ENCODE measurements around the gene KLHL8. TPM values are rescaled to one million over a fixed set of nuclear protein-coding genes. Genes with fewer than 3 reads are reported as not detected.
A peak's percentile ranks its signal among the peaks of the same experiment; 100 is the strongest.

Gene KLHL8
- total RNA-seq, 1 donor, result 10.1 TPM

GRCh38 chr4:87235020-87235671 lies 14.7 kb upstream of the KLHL8 start:
- DNase-seq (ENCODE audit: low read depth), result peak; percentile 14
- TF ChIP-seq, protein P1, sequence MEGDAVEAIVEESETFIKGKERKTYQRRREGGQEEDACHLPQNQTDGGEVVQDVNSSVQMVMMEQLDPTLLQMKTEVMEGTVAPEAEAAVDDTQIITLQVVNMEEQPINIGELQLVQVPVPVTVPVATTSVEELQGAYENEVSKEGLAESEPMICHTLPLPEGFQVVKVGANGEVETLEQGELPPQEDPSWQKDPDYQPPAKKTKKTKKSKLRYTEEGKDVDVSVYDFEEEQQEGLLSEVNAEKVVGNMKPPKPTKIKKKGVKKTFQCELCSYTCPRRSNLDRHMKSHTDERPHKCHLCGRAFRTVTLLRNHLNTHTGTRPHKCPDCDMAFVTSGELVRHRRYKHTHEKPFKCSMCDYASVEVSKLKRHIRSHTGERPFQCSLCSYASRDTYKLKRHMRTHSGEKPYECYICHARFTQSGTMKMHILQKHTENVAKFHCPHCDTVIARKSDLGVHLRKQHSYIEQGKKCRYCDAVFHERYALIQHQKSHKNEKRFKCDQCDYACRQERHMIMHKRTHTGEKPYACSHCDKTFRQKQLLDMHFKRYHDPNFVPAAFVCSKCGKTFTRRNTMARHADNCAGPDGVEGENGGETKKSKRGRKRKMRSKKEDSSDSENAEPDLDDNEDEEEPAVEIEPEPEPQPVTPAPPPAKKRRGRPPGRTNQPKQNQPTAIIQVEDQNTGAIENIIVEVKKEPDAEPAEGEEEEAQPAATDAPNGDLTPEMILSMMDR (IDR thresholded peaks at IDR 0.05; ENCODE audit: insufficient read depth, low read length), result no peak
- H3K4me3 ChIP-seq (ENCODE audit: low read depth, low read length), result peak overlapping the region; percentile 64

DNA sequence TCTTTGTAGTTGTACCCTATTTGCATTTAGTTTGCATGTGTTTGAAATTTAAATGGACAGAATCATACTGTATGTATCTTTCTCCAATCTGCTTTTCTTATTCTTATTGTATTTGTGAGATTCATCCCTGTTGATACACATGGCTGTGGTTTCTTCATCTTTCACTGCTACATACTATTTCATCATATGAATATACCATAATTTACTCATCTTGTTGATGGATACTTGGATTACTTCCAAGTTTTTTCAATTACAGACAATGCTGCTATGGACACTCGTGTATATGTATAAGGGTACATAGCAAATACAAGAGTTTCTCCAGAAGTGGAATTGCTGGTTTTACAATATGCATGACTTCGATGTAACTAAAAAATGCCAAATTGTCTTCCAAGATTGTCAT lies 11.8 kb upstream of the KLHL8 start:
- no peak overlapping the region for H3K4me3 ChIP-seq (ENCODE audit: low read depth, low read length)
- TF ChIP-seq, protein P1 (IDR thresholded peaks at IDR 0.05; ENCODE audit: insufficient read depth, low read length), result no peak
- no peak for DNase-seq (ENCODE audit: low read depth)

- no peak for DNase-seq (ENCODE audit: low read depth)
- TF ChIP-seq, protein P1 (IDR thresholded peaks at IDR 0.05; ENCODE audit: insufficient read depth, low read length), result no peak
- H3K4me3 ChIP-seq (ENCODE audit: low read depth, low read length), result no peak overlapping the region
These were observed 10.4 kb upstream of the KLHL8 start for GRCh38 chr4:87230806-87231205.

GRCh38 chr4:87229979-87230378 lies 9.6 kb upstream of the KLHL8 start:
- no peak for DNase-seq (ENCODE audit: low read depth)
- TF ChIP-seq, protein P1 (IDR thresholded peaks at IDR 0.05; ENCODE audit: insufficient read depth, low read length), result no peak
- H3K4me3 ChIP-seq (ENCODE audit: low read depth, low read length), result no peak overlapping the region

DNA sequence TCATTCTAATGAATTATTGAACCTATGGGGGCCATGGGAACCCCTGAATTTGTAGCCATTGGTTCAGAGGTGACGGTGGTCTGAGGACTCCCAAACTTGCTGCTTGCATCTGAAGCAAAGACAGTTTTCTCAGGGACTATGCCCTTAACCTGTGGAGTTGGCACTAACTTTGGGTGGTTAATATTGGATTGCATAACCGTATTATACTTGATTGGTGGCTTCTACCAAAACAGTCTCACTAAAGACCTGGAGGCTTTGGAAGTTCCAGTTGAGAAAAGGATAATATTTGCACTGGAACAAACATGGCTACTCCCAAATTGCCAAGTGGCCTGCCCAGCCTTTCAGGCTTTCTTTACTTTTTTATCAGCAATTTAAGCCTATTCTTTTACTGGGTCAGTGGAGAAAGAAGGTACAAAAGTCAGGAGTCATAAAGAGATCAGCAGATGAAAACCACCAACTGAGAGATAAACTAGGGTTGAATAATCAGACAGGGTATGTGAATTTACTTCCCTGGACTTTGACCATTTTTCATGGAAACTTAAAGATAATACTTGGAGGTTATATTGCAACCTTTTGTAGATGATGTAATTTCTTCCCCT lies 7.9 kb upstream of the KLHL8 start:
- DNase-seq (ENCODE audit: low read depth), result no peak
- TF ChIP-seq, protein P1 (IDR thresholded peaks at IDR 0.05; ENCODE audit: insufficient read depth, low read length), result no peak
- no peak overlapping the region for H3K4me3 ChIP-seq (ENCODE audit: low read depth, low read length)

GRCh38 chr4:87227751-87228151 lies 7.3 kb upstream of the KLHL8 start:
- no peak for DNase-seq (ENCODE audit: low read depth)
- TF ChIP-seq, protein P1 (IDR thresholded peaks at IDR 0.05; ENCODE audit: insufficient read depth, low read length), result no peak
- no peak overlapping the region for H3K4me3 ChIP-seq (ENCODE audit: low read depth, low read length)
